Stimulated activated CD4-positive, alpha-beta T cell treated with anti-CD3 and anti-CD28 coated beads, Interleukin-2, amount 100 ng/mL, for 4 hours (primary cell): ENCODE measurements around the gene CHRND.
"Not testable (repeated sequence)": the region's sequence is repeated elsewhere in the genome, so short reads cannot be mapped to it uniquely, and the experiment has no call there.

Experiments
- DNase-seq: peaks from one replicate; pipeline ENCODE4 v3.0.0-alpha.2; 2020; ENCODE audit warnings: low read depth

The CHRND gene

GRCh38 chr2:232525199-232525598 lies 761 bp upstream of the CHRND start:
- no peak for DNase-seq

GRCh38 chr2:232526372-232526941 lies 497 bp downstream of the CHRND start:
- DNase-seq = no peak

- DNase-seq = no peak
These were observed 2.0 kb downstream of the CHRND start for GRCh38 chr2:232527905-232528470.

DNA sequence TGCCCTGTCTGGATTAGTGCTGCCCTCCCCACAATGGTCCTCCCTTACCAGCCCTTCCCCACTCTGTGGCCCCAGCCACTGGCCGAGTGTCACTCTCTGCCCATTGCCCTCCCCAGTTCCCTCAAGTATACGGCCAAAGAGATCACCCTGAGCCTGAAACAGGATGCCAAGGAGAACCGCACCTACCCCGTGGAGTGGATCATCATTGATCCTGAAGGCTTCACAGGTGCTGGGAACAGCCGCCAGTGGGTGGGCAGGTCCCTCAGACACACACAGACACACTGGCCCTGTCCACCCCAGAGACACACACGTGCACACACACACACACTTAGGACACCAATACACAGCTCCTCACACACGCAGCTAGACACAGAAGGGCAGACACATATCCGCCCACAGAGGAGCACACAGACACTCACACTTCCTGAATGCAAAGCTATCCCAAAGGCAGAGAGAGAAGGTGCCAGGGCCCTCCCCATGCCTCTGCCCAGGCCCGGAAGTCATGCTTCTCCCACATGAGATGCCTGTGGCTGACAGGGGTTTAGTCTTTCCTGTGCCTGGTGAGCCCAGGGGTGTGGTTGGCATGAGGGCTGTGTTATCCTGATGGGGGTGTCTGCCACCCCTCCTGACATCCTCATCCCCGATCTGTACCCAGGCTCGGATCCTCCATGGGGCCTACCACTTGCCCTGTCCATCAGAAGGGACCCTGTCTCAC lies 2.9 kb downstream of the CHRND start:
- no peak for DNase-seq

DNA sequence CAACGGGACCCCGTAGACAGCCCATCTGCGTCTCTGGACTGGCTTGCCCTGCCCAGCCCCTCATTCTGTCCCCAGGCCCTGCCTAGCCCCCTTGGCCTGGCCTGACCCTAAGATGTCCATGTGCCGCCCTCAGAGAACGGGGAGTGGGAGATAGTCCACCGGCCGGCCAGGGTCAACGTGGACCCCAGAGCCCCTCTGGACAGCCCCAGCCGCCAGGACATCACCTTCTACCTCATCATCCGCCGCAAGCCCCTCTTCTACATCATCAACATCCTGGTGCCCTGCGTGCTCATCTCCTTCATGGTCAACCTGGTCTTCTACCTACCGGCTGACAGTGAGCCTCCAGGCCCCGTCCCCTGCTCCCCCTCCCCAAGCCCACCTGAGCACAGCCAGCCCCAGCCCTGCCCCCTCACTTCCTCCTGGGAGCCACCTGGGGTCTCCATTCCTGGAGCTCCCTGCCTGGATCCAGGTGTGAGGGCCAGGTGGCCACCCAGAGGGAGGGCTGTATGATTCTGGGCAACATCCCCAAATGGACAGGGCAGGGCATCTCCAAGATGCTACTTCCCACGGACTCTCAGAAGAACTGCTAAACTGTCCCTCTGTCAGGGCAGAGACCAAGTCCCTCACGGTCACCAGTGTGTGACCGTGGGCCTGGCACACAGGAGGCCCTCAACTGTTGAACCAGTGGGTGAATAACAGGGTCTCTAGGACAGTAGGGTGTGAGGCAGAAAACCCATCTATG lies 4.0 kb downstream of the CHRND start:
- DNase-seq = no peak

GRCh38 chr2:232530626-232531260 lies 4.8 kb downstream of the CHRND start:
- no peak for DNase-seq

- no peak for DNase-seq
These were observed 6.5 kb downstream of the CHRND start for GRCh38 chr2:232532419-232532818.

GRCh38 chr2:232532821-232533220 lies 6.9 kb downstream of the CHRND start:
- DNase-seq = not testable (repeated sequence)

DNA sequence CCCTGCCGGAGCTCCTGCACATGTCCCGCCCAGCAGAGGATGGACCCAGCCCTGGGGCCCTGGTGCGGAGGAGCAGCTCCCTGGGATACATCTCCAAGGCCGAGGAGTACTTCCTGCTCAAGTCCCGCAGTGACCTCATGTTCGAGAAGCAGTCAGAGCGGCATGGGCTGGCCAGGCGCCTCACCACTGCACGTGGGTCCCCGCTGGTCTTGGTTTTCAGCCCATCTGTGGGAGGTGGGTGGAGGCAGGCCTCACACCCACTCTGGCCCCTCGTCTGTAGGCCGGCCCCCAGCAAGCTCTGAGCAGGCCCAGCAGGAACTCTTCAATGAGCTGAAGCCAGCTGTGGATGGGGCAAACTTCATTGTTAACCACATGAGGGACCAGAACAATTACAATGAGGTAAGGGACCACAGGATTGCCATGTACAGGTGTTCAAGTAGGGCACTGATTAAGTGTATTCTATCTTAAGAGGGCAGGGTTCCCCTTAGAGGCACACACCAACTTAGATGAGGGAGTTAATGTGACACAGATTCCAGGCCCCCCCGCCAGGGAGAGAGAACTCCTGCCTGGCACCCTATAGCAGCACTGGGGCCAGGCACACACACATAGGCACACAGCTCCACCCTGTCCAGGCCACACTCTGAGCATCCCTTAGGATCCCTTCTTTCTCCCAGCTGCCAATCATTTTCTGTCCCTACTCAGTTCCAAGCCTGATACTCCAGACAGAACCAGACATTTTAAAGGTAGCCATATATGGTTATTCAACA lies 8.2 kb downstream of the CHRND start:
- no peak for DNase-seq

DNA sequence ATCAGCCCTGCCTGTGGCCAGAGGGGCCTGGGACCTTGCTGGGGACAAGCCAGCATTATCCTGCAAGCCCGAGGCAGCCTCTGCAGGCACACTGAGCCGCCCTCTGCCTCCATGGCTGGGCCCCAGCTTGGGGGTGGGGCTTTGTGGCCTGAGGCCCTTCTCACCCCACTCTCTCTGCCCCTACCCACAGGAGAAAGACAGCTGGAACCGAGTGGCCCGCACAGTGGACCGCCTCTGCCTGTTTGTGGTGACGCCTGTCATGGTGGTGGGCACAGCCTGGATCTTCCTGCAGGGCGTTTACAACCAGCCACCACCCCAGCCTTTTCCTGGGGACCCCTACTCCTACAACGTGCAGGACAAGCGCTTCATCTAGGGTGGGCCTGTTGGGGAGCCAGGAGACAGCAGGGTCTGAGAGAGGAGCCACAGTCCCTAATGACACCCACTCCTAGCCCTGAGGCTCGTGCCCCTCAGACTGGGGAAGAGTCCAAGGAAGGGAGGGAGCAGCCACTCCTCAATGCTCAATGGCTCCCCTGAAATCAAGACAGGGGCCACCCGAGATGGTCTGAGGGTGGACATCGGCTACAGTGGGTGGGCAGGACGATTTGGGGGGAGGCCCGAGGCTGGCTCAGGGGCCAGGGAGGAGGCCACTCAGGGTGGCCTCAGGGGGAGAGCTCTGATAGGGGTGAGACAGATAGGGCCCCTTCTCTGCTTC lies 9.1 kb downstream of the CHRND start:
- no peak for DNase-seq

- DNase-seq = no peak
These were observed 10.0 kb downstream of the CHRND start for GRCh38 chr2:232535761-232536530.

DNA sequence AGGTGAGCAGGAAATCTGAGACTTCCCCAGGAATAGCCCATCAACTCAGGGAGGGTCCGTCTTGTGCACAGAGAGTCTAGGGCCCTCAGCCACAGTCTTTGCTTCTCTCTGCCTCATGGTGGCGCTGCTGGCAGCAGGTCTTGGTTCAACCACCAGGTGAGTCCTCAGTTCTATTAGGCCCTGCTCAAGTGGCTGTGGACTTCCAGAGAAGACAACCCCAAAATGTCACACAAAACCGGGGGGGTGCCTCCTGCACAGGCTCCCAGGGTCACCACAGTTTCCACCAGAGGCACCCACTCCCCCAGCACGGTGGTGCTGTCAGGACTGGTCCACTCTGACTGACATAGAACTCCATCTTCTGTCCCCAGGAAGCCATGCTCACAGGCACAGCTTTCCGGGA lies 11.1 kb downstream of the CHRND start:
- no peak for DNase-seq

DNA sequence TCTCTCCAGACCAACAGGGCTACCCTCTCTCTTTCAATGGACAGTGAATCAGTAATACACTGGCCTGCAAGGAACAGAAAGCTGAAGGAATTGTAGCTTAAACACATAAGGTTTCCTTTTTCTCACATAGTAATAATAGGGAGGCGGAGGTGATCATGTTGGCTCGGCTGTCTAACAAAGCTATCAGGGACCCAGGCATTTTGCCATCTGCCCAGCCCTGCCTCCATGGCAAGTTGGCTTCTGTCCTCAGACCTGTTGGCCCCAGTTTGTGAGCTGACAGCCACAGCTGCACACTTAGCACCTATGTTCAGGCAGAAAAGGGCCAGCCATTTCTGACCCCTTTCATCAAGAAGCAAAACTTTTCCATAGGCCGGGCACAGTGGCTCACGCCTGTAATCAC lies 11.5 kb downstream of the CHRND start:
- DNase-seq = no peak

DNA sequence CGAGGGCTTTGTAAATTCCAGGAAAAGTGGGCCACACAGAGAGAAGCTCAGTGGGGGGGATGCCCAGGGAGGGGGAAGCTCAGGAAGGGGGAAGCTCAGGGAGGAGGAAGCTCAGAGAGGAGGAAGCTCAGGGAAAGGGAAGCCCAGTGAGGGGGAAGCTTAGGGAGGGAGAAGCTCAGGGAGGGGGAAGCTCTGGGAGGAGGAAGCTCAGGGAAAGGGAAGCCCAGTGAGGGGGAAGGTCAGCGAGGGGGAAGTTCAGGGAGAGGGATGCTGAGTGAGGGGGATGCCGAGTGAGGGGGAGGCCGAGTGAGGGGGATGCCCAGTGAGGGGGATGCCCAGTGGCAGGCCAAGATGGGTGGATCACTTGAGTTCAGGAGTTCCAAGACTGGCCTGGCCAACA lies 12.7 kb downstream of the CHRND start:
- DNase-seq = no peak

DNA sequence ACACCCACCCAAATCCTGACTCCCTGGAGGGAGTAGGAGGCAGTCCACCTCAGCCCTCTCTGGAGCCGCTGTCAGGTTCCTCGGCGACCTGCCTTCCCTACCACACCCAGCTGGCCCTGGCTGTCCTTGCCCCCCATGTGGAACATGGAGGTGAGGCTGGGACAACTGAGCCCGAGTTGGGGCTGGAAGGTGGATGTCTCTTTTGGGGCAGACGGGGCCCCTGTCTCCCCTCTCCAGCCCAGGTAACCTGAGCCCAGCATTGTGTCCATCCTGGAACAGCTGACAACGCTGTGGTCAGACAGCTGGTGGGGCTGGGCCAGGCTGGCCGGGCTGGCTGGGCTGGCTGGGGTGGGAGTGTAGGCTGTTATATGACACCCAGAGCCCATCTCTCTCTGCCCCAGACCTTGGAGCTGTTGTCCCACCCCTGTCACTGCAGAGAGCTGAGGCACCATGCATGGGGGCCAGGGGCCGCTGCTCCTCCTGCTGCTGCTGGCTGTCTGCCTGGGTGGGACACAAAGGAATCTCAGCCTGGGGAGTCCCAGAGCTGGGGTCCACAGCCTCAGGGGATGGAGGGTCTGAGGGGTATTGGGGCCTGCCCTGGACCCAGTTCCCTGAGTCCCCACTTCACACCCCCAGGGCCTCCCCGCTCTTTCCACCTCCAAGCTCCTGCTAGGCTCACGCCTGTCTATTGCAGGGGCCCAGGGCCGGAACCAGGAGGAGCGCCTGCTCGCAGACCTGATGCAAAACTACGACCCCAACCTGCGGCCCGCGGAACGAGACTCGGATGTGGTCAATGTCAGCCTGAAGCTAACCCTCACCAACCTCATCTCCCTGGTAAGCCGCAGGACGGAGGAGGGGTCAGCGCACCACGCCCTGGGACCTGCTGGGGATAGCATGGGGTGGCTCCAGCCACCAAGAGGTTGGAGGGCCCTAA lies 13.6 kb downstream of the CHRND start, which contains the start of gene CHRNG:
CHRNG (plus strand) TSS at position 395 of the 934 bp plus-strand sequence; CDS start at position 451, 56 bp downstream.
- DNase-seq = no peak

GRCh38 chr2:232540441-232541041 lies 14.6 kb downstream of the CHRND start:
- DNase-seq = no peak

GRCh38 chr2:232541195-232541960 lies 15.4 kb downstream of the CHRND start:
- DNase-seq = no peak
